Fibroblast of lung (primary cell): ENCODE results near the gene SYT14. TPM values are rescaled to one million over a fixed set of nuclear protein-coding genes. Genes with fewer than 3 reads are reported as not detected.
"Not testable (repeated sequence)": the region's sequence is repeated elsewhere in the genome, so short reads cannot be mapped to it uniquely, and the experiment has no call there.

Experiments used
- DNase-seq, 2 donors: peaks; one replicate each; pipeline versions ENCODE4 v3.0.0 to v3.0.0-alpha.2; 2010; ENCODE audit warnings: low read depth in 2 of 2
- H2AFZ ChIP-seq: 2 replicates; pipeline ENCODE4 v1.5.1; 2012; ENCODE audit warnings: low read length, control low read depth, inconsistent platforms
- H3K27ac ChIP-seq: 2 replicates; pipeline ENCODE4 v1.5.1; 2011; ENCODE audit warnings: low read length, control low read depth; ENCODE audit not compliant: insufficient read depth
- H3K27me3 ChIP-seq: 2 replicates; pipeline ENCODE4 v1.5.1; 2011; ENCODE audit warnings: mild to moderate bottlenecking, low read length; ENCODE audit not compliant: control insufficient read depth, insufficient read depth
- H3K36me3 ChIP-seq: 2 replicates; pipeline ENCODE4 v1.5.1; 2011; ENCODE audit warnings: low read length; ENCODE audit not compliant: control insufficient read depth, insufficient read depth
- H3K4me1 ChIP-seq: 2 replicates; pipeline ENCODE4 v1.5.1; 2011; ENCODE audit warnings: low read length; ENCODE audit not compliant: control insufficient read depth, insufficient read depth; ENCODE audit errors: extremely low read depth
- H3K4me2 ChIP-seq: 2 replicates; pipeline ENCODE4 v1.5.1; 2011; ENCODE audit warnings: low read length, control low read depth; ENCODE audit not compliant: insufficient read depth; ENCODE audit errors: extremely low read depth
- H3K4me3 ChIP-seq, 4 experiments: fragments of 200-600 bp in 1 of 4; sonication (generic) in 1 of 4; replicated peaks in 1 of 4; 2 replicates each; pipeline ENCODE4 v1.5.1; 2011 to 2016; ENCODE audit warnings: low read length in 4 of 4, low read depth in 3 of 4, mild to moderate bottlenecking in 3 of 4, control low read depth in 2 of 4, inconsistent platforms in 1 of 4, mixed read lengths in 1 of 4; ENCODE audit not compliant: insufficient read depth in 1 of 4; ENCODE audit errors: control extremely low read depth in 1 of 4
- H3K79me2 ChIP-seq: 2 replicates; pipeline ENCODE4 v1.5.1; 2012; ENCODE audit warnings: mild to moderate bottlenecking, low read length, inconsistent platforms; ENCODE audit not compliant: control insufficient read depth, insufficient read depth
- H3K9ac ChIP-seq: 2 replicates; pipeline ENCODE4 v1.5.1; 2011; ENCODE audit warnings: mild to moderate bottlenecking, low read length, control low read depth; ENCODE audit not compliant: insufficient read depth
- H3K9me3 ChIP-seq: 2 replicates; pipeline ENCODE4 v1.5.1; 2012; ENCODE audit warnings: low read depth, low read length; ENCODE audit not compliant: control insufficient read depth, insufficient read depth
- H4K20me1 ChIP-seq: 2 replicates; pipeline ENCODE4 v1.5.1; 2011; ENCODE audit warnings: low read length; ENCODE audit not compliant: control insufficient read depth, insufficient read depth; ENCODE audit errors: extremely low read depth
- EZH2 ChIP-seq: IDR thresholded peaks from 2 replicates; pipeline ENCODE4 v1.5.1; 2012; ENCODE audit warnings: low read length, control low read depth, mild to moderate bottlenecking; ENCODE audit errors: missing control alignments
- polyA plus RNA-seq, 2 donors: library from polyadenylated mRNA; depleted of rRNA in 1 of 2; stranded (reverse) in 1 of 2; unstranded in 1 of 2; fragments of >200 nt; gene quantifications; 2 replicates each; pipeline ENCODE4 v1.2.1, GENCODE V29; 2011 to 2012; ENCODE audit warnings: missing spikeins in 1 of 2
- total RNA-seq: library from RNA; depleted of rRNA; stranded (reverse); fragments of >200 nt; gene quantifications from 2 replicates; pipeline ENCODE4 v1.2.1, GENCODE V29; 2014
- TF ChIP-seq, protein P1 (sequence below), 2 donors: IDR thresholded peaks in 1 of 2; conservative IDR thresholded peaks in 1 of 2; 1 replicate in 1 of 2; 2 replicates in 1 of 2; pipeline ENCODE4 v1.5.1; 2011 to 2012; ENCODE audit warnings: low read length in 2 of 2, control low read depth in 1 of 2, inconsistent platforms in 1 of 2, low read depth in 1 of 2, mild to moderate bottlenecking in 1 of 2

SYT14 gene
- total and polyA plus RNA-seq, 2 donors (not counting 1 experiment from before 2014, with no cell fraction given), result 0.84 to 0.99 TPM

- no peak overlapping the region for H3K27ac ChIP-seq
- H2AFZ ChIP-seq, result no peak overlapping the region
Observed at GRCh38 chr1:210189426-210189825, 251.4 kb downstream of the SYT14 start.

GRCh38 chr1:210195635-210196160 lies 257.7 kb downstream of the SYT14 start:
- DNase-seq, result no peak
- H2AFZ ChIP-seq, result no peak overlapping the region
- H3K27me3 ChIP-seq, result no peaks in the 10 kb centered on the region
- H4K20me1 ChIP-seq, result no peaks in the 10 kb centered on the region
- H3K4me1 ChIP-seq, result no peaks in the 10 kb centered on the region
- TF ChIP-seq EZH2, result no peak
- TF ChIP-seq, protein P1, sequence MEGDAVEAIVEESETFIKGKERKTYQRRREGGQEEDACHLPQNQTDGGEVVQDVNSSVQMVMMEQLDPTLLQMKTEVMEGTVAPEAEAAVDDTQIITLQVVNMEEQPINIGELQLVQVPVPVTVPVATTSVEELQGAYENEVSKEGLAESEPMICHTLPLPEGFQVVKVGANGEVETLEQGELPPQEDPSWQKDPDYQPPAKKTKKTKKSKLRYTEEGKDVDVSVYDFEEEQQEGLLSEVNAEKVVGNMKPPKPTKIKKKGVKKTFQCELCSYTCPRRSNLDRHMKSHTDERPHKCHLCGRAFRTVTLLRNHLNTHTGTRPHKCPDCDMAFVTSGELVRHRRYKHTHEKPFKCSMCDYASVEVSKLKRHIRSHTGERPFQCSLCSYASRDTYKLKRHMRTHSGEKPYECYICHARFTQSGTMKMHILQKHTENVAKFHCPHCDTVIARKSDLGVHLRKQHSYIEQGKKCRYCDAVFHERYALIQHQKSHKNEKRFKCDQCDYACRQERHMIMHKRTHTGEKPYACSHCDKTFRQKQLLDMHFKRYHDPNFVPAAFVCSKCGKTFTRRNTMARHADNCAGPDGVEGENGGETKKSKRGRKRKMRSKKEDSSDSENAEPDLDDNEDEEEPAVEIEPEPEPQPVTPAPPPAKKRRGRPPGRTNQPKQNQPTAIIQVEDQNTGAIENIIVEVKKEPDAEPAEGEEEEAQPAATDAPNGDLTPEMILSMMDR (conservative IDR thresholded peaks at IDR 0.05 in 1 of 2, IDR thresholded peaks at IDR 0.05 in 1 of 2; ENCODE audit: low read depth in 1 of 2, low read length in 2 of 2), result no peak
- H3K9me3 ChIP-seq, result no peaks in the 10 kb centered on the region
- H3K4me2 ChIP-seq, result no peak overlapping the region
- no peak overlapping the region for H3K9ac ChIP-seq
- no peaks in the 10 kb centered on the region for H3K36me3 ChIP-seq
- H3K4me3 ChIP-seq, result no peak overlapping the region
- no peaks in the 10 kb centered on the region for H3K79me2 ChIP-seq
- no peak overlapping the region for H3K27ac ChIP-seq

More at GRCh38 chr1:210189426-210189825, 251.4 kb downstream of the SYT14 start:
- Histone ChIP-seq H3K9ac (no peak overlapping the region), H3K9me3 (no peaks in the 10 kb centered on the region), H3K79me2 (no peaks in the 10 kb centered on the region), H4K20me1 (no peaks in the 10 kb centered on the region), H3K4me1 (no peaks in the 10 kb centered on the region), H3K36me3 (no peaks in the 10 kb centered on the region), H3K4me2 (no peak overlapping the region), H3K27me3 (no peaks in the 10 kb centered on the region), H3K4me3 (no peak overlapping the region)
- no peak for DNase-seq
- TF ChIP-seq, protein P1 (conservative IDR thresholded peaks at IDR 0.05 in 1 of 2, IDR thresholded peaks at IDR 0.05 in 1 of 2; ENCODE audit: low read depth in 1 of 2, low read length in 2 of 2), result no peak

- DNase-seq, H3K79me2 ChIP-seq, H3K9me3 ChIP-seq, H3K9ac ChIP-seq, H4K20me1 ChIP-seq, H3K4me3 ChIP-seq, H3K27ac ChIP-seq, H2AFZ ChIP-seq, H3K4me2 ChIP-seq, H3K27me3 ChIP-seq, H3K4me1 ChIP-seq, H3K36me3 ChIP-seq: not testable (repeated sequence)
Observed at GRCh38 chr1:210196266-210196665, 258.2 kb downstream of the SYT14 start.
